NCI-H1694 treated with DMSO at 0.1 percent for 48 hours (cell line): ENCODE measurements around the gene SUSD3.

ENCODE experiments used
- DNase-seq: peaks from one replicate; lab custom pipeline; 2025; lab: John Stamatoyannopoulos, UW

SUSD3 gene

DNA sequence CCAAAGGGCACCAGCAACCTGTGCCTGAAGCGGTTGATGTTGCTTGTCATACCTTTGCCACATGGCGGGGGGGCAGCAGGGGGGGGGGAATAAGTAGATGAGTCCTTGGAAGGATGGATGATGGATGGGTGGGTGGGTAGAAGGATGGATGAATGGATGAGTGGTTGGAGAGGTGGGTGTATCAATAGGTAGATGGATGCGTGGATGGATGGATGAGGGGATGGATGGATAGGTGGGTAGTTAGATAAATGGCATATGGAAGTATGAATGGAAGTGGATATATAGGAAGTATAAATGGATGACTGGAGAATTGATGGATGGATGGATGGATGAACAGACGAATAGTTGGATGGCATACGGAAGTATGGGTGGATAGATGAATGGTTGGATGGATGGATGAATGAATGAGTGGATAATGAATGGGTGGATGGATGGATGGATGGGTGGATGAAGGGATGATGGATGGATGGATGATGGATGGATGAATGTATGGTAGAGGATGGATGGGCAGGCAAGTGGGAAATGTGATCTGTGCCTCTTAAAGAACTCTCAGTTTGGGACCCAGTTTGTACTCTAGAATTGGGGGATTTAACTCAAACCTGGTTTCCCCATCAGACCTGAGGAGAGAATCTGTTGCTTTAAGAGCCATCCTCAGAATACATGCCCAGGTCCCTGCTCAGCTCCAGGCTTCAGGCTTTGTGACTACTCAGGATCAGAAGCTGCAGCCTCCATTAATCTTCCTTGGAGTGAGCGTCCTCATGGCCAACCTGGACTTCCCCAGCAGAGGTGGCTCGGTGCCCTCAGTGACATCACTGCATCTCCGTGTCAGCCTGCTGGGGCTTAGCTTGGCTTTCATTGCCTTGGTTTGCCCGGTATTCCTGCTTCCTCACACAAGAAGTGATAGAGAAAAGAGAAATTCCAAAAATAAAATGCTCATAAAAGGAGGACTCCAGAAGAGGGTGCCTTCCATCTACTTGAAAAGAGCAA is 27.6 kb upstream of the SUSD3 start:
- DNase-seq: no peak

DNA sequence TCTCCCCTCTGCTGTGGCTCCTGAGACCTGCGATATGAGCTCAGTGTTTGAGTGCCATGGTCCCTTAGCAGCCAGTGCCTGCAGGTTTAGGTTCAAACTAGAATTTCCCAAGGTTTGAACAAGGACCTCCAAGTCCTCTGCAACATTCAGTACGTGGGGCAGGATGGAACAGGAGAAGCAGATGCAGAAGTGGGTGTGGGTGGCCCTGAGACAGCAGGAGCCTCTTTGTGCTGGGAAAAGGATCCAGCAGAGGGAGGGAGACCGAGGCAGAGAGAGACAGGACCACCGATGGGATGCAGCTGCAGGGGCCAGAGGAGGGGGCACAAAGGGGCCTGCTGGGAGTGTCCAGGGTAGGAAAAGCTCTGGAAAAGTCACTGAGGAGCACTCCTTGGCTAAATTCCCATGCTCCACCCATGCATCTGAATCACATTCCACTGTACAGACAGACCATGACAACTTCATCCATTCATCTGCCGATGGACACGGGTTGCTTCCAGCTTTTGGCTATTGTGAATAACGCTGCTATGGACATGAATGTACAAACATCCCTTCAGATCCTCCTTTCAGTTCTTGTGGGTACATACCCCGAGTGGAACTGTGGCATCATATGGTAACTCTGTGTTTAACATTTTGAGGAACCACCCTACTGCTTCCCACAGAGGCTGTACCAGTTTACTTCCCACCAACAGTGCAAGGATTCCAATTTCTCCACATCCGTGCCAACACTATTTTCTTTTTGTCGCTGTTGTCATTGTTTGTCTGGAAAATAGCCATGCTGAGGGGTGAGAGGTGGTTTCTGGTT is 26.7 kb upstream of the SUSD3 start:
- no peak for DNase-seq

DNA sequence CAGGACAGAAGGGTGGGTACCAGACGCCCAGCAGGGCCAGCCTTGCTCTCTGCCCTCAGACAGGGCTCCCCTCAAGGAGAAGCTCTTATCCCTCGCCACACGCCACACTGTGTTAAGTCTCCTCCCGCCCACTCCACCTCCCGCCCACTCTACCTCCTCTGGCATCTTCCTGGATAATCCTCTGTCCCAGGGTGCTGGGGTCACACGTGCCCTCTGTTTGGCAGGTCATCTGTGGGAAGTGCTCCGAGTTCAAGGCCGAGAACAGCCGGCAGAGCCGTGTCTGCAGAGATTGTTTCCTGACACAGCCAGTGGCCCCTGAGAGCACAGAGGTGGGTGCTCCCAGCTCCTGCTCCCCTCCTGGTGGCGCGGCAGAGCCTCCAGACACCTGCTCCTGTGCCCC is 26.0 kb upstream of the SUSD3 start:
- no peak for DNase-seq

DNA sequence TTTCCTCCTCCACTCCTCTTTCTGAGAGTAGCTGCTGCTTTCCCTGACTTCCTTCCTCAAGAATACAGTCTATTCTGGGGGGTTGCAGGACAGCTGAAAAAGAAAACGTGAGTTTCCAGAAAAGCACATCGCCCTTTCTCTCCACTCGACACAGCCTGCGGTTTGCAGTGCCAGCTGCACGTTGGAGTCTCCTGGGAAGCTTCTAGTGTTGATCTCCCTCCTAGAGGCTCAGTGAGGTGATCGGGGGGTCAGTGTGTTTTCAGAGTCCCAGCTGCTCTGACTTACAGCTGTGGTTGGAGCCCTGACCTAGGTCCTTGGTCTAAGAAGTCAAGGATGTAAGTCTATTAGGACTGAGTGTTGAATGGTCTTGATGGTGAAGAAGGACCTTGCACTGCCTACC is 25.0 kb upstream of the SUSD3 start:
- no peak for DNase-seq

DNA sequence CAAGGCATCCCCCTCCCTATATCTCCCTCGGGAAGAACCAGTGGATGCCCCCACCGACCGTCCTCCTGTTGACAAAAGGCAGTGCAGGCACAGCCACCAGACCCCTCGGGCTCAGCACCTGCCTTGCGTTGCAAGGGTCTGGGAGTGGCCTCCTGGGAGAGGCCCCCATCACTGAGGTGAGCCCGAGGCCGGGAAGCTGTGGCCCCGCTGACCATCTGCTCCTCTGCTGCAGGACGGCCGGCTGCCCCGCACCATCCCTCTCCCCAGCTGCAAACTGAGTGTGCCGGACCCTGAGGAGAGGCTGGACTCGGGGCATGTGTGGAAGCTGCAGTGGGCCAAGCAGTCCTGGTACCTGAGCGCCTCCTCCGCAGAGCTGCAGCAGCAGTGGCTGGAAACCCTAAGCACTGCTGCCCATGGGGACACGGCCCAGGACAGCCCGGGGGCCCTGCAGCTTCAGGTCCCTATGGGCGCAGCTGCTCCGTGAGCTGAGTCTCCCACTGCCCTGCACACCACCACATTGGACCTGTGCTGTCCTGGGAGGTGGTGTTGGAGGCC is 23.3 kb upstream of the SUSD3 start:
- no peak for DNase-seq

DNA sequence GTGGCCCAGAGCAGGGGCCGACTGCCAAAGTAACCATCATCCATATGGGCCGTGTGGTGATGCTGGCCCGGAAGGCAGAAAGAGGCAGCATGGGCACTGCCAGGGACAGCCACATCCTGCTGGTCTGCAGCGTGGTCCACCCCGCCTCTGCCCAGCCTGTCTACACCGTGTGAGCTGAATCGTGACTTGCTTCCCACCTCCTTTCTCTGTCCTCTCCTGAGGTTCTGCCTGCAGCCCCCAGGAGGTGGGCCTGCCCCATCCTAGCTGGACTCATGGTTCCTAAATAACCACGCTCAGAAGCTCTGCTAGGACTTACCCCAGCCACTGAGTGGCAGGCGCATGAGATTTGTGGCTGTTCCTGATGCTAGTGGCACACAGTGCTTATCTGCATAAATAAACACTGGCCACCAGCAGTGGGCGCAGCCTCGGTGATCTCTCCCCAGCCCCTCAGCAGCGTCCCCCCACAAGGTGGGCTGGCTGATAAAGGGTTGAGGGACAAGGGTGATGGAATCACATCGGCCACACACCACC is 22.6 kb upstream of the SUSD3 start:
- no peak for DNase-seq

DNA sequence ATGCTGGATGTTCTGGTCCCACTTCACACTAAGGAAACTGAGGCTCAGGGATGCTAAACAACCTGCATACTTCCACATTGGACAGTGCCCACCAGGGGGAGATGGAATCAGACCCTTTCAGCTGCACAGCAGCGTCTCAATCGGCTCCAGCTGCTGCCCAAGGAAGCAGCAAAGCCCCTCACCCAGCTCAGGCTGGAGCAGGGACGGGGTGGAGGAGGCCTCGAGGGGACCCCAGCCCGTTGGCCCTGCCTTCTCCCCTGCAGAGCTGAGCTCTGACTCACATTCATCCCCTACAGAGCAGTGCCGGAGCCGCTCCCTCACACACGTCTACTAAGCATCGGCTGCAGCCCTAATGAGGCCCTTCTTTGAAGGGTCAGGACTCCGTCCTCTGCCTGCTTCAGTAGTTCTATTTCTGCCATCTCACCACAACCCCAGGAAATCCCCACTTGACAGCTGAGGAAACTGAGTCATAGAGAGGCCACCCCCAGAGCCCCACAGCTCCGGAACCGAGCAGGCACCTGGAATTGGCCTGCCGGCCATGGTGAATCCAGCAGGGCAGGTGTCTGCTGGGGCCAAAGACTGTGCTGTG is 21.5 kb upstream of the SUSD3 start:
- DNase-seq: no peak

DNA sequence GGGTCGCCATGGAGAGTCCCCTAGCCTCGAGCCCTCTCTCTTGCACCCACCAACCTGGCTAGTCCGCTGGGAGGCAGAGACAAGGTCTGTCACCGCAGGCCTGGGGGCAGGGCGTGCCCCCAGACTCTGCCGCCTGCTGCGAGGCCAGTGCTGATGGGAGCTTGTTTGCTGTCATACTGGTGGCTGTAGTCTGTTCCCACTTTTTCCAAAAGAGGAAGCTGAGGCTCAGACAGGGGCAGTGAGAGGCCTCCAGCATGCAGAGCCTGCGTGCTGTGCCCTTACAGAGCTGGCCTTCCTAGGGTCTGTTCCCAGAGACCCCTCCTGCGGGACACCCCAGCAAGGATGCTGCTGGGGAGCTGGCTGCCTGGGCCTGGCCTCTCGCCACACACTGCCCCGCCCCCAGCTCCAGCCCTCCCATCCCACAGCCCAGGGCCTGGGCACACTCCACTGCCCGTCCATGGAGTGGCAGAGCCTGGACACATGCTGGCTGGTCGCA is 21.0 kb upstream of the SUSD3 start:
- no peak for DNase-seq

DNA sequence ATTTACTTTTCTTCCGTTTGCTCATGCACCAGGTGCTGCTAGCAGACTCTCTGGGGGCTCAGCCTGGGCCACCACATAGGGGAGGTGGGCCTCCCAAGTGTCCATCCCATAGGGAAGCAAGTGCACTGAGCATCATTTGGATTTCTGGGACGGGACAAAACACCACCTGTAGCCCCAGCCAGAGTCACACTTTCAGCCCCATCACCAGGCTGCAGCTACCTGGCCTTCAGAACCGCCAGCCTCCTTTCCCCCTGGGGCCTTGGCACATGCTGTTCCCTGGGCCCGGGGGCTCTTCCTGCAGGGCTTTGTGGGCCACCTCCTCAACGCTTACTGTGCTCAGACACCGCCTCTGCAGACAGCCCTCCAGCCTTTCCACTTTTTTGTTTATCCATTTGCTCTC is 19.6 kb upstream of the SUSD3 start:
- no peak for DNase-seq

DNA sequence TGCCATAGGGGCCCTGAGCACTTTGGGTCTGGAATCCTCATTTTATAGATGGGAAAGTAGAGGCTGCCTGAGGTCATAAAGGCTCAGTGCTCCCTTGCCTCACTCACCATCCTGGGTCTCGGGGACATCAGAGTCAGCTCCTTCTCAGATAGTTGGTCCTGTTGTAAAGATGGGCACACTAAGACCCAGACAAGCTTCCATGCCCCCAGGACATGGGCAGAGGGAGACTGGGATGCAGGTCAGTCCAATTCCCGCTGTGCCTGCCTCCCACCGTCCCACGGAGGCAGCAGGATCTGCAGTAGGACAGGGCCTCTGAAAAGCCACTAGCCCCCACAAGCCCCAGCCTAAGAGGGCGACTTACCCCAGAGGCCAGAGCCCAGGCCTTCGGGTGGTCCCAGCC is 19.0 kb upstream of the SUSD3 start:
- DNase-seq: no peak

DNA sequence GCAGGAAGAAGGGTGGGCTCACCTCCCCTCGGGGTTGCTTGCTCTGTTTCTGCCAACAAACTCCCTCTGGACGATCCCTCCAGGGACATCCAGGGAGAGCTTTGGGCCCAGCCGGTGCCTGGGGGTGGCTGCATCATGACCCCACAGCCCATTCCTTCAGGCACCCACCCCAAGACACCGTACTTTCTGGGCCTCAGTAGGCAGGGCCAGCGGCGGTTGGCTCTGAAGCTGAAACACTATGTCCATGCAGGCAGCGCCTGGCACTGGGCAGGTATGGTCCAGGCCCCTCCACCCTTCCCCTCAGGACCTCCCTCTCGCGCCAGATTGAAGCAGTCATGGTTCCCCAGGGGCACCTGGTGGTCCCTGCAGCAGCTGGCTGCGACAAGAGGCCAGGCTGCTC is 18.5 kb upstream of the SUSD3 start:
- DNase-seq: no peak

DNA sequence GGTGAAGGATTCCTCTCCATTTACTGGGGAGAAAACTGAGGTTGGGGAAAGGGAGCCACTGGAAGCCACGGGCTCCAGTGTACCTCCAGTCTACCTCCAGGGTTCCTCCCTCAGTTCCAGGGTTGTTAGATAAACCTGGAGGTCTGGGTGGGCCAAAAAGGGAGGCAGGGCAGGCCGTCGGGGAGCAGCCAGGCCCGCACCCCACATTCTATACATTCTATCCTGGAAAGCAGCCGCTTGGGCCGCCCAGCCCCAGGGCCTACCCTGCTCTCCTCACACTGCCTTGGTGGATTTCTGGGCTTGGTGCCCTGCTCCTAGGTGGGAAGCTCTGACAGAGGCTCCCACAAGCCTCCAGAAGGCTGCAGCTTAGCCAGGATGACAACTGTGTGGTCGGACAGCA is 18.1 kb upstream of the SUSD3 start:
- DNase-seq: no peak

DNA sequence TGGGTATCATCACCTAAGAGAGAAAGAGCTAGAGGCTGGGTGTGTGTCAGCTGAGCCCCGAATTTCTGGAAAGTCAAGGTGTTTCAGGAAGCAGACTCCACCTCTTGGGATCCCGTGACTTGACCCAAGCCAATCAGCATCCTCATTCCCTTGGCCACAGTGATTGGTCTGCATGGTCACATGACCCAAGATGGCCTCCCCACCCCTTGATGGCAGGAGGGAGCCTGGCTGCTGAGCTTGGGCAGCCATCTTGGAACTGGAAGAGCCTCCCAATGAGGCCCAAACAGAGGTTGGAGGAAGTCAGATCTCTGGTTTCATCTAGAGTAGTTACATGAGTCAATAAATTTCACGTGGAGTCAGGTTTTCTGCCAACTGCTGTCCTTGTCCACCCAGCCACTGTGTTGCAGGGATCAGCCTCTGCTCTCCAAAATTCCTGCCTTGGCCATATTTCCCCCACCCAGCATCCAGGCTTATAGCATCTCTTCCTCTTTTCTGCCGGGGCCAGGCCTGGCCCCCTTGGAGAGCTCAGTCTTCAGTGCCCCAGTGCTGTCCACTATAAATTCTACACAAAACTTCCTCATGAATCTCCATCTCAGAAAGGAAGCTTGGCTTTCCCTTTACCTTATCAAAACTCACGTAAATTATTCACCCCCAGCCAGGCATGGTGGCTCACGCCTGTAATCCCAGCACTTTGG is 17.2 kb upstream of the SUSD3 start:
- DNase-seq: no peak

DNA sequence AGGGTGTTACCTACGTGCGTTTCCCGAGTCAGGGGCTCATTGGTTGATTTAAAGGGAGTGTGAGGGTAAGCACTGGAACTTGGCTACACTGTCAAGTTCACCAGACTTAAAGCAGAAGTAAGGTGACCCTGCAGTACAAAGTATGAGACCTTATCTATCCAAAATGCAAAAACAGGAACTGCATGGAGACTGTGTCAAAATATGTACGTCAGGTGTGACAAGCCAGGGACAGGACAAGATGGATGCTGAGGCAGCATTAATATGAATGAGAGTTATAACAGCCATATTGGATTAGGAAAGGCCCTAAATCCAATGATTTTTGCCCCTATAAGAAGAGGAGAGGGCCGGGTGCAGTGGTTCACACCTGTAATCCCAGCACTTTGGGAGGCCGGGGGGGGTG is 15.4 kb upstream of the SUSD3 start:
- DNase-seq: no peak

DNA sequence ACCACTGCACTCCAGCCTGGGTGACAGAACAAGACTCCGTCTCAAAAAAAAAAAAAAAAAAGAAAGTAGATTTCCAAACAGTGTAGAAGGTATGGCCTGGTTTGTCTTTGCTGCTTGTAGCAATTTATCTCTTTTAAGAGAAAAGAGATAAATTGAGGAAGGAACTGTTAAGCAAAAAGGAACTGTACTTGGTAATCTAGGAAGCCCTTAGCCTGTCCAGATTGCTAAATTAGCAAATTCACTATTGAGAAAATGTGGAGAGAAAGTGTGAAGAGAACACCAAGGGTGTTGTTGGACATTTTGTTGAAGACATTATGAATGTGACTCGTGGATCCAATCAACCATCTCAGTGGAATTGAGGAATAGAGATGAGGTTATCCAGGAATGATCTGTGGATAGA is 13.0 kb upstream of the SUSD3 start:
- no peak for DNase-seq

DNA sequence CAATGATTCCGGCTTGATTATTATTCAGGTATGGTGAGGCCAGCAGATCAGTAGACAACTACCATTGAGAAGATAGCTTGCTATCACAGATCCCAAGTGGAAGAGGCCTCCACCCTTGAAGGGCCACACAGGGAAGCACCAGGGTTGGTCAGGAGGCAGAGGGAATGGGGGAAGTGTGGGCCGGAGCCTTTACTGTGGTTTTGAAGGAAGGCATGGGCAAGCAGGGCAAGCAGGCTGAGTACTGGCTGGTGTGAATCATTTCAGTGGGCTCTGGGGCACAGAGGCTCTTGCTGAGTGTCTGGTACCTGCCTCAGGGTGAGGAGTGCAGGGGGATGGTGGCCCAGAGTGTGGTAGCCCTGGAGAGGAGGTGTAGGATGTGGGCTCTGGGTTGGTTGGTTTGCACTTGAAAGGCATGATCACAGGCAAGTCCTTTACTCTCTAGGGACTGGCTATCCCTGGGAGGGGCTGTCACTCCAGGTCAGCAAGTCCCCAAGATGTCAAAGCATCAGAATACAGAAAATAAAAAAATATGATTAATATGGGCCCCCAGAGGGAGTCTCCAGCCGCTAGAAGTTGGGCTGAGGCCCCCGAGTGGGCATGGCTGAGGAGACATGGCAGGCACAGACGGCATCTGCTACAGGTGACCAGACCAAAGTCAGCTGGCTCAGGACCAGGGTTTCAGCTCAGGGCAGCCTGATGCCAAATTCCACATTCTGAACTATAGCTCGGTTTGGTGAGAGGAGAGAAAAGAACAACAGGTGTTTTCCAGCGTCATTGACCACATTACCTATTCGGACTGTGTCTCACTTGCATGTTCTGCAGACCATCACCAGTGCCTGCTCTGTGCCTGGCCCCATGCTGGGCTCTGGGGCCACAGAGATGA is 9.7 kb upstream of the SUSD3 start:
- no peak for DNase-seq

DNA sequence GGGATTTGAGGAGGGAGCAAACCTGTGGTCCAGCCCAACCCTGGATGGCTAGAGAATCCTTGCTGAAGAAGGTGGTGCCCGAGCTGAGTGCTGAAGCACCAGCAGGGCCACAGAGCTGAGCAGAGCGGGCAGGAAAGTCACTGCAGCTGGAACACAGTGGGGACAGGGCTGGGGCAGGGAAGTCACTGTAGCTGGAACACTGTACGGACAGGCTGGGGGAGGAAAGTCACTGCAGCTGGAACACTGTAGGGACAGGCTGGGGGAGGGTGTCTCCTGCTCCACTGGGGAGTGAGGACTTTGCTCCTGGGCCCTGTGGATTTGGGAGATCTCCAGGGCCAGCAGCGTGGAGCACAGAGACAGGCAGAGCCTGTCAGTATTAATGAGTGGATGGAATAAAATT is 9.0 kb upstream of the SUSD3 start:
- DNase-seq: no peak

DNA sequence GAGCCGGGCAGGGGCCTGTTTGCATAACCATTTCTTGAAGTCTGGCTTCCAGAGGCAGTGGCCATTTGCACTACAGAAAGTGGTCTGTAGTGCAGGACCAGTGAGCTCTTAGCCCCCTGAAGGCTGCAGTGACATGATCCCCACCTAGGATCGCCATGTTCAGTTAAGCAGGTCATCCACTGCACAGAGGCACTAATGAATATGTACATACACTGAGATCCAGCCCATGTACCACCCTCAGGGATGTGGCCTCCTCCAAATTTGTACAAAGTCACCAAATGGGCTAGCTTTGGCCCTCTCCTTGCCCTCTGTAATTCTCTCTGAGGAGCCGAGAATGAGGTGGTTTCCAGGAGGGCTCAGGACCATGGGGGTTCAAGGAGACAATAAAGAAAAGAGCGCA is 8.3 kb upstream of the SUSD3 start:
- DNase-seq: no peak

DNA sequence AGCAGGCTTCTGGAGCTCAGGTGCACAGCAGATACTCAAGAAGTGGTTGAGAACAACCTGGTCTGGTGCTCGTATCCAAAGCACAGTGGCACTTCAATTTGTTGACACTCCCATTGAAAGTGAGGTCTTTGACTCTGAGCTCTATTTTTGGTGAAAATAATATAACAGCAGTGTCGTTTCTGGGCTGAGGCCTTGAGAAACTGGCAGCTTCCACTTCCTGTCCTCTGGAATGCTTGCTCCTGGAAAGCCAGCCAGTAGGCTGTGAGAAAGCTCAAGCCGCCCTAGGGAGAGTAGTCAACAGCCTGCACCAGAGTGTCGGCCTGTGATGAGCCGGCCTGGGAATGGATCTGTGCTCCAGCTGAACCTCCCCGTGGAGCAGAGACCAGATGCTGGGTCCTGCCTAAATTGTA is 6.8 kb upstream of the SUSD3 start:
- DNase-seq: no peak

DNA sequence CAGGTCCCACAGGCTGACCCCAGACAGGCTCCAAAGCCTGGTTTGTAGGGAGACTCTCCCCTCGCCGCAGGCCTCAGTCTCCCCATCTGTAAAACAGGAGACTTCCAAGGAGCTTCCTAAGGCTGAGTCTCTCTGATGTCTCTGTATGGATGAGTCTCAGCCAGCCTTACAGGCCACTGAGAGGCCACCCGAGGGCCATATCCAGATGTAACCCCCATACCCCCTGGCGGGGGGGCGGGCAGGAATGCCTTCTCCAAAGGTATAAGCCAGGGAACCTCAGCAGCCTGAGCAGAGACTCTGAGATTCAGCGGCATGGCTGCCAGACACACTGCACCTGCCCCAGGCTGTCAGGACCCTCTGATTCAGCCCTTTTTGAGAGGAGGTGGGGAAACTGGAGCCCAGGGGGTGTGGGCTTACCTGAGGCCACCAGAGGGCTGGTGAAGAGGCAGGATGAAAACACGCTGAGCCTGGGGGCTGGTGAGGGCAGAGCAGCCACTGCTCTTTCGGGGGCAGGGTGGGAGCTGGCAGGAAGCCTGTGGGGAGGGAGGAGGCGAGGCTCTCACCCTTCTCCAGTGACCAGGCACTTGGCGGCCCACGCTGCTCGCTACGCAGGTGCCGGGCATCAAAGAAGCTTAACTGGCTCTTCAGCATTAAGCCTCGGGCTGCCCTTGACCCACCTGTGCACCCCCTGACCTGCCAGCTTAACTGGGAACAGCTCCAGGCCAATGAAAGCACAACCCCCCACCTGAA is 5.5 kb upstream of the SUSD3 start:
- DNase-seq: no peak
